K562 (cell line): Measurements from ENCODE around the gene GYG1. TPM values are rescaled to one million over a fixed set of nuclear protein-coding genes. Genes with fewer than 3 reads are reported as not detected.

Experiments
- ATAC-seq: fragments of 200-7000 bp; cut with Tn5 transposase; 3 replicates; pipeline ENCODE4 v1.9.1; 2020; ENCODE audit warnings: moderate library complexity
- BruUV-seq: library from RNA; stranded (reverse); fragments of 400-500 nt; replicated peaks from 2 replicates; lab custom pipeline; 2021; lab: Mats Ljungman, UMichigan
- CTCF ChIA-PET: fragments of 300-600 bp; formaldehyde crosslinking; extraction: SDS; loops from one replicate; lab custom pipeline; 2021; ENCODE audit warnings: low intra/inter-chr PET ratio; lab: Yijun Ruan, JAX
- POLR2A ChIA-PET: fragments of 300-600, 350-650 bp; sonication (Branson Sonifier 250); formaldehyde crosslinking; extraction: SDS; loops from one replicate; lab custom pipeline; 2021; ENCODE audit warnings: antibody characterized with exemption, inconsistent platforms; lab: Yijun Ruan, JAX
- DNase-seq, 4 experiments: peaks; one replicate each; pipeline versions ENCODE4 v3.0.0 to v3.0.0-alpha.2; 2011 to 2018; ENCODE audit warnings: low spot score in 3 of 4, mixed read lengths in 3 of 4; ENCODE audit errors: extremely low read depth in 1 of 4
- FAIRE-seq: peaks from 2 replicates; lab custom pipeline; 2011; peaks lifted over from hg19 to GRCh38; lab: Jason Lieb, UNC
- H2AFZ ChIP-seq: 2 replicates; pipeline ENCODE4 v1.6.0; 2011; ENCODE audit warnings: low read depth, low read length, control low read depth, inconsistent platforms
- H3K27ac ChIP-seq: fragments of 200-600 bp; 3 replicates; pipeline ENCODE4 v1.8.0; 2011; ENCODE audit warnings: low read depth, mild to moderate bottlenecking, control low read depth, inconsistent platforms, low read length, moderate library complexity, mixed read lengths; ENCODE audit errors: extremely low read depth
- H3K27me3 ChIP-seq, 2 experiments: fragments of 300-600 bp in 1 of 2; 2 replicates in 1 of 2; 3 replicates in 1 of 2; pipeline versions ENCODE4 v1.6.0 to v1.8.0; 2011; ENCODE audit warnings: inconsistent platforms in 2 of 2, low read length in 2 of 2, mild to moderate bottlenecking in 1 of 2, mixed read lengths in 1 of 2, moderate library complexity in 1 of 2; ENCODE audit not compliant: control insufficient read depth in 2 of 2, insufficient read depth in 2 of 2
- H3K36me3 ChIP-seq: fragments of 300-600 bp; 3 replicates; pipeline ENCODE4 v1.8.0; 2011; ENCODE audit warnings: mild to moderate bottlenecking, low read length, inconsistent platforms; ENCODE audit not compliant: control insufficient read depth, insufficient read depth
- H3K4me1 ChIP-seq, 2 experiments: fragments of 200-600 bp in 1 of 2; replicated peaks in 1 of 2; 2 replicates in 1 of 2; 3 replicates in 1 of 2; pipeline versions ENCODE4 v1.5.1 to v1.8.0; 2011; ENCODE audit warnings: inconsistent platforms in 2 of 2, low read length in 2 of 2, mild to moderate bottlenecking in 1 of 2, mixed read lengths in 1 of 2, moderate library complexity in 1 of 2; ENCODE audit not compliant: control insufficient read depth in 2 of 2, insufficient read depth in 2 of 2
- H3K4me2 ChIP-seq: 2 replicates; pipeline ENCODE4 v1.6.1; 2011; ENCODE audit warnings: low read length, control low read depth, inconsistent platforms, mixed read lengths; ENCODE audit not compliant: insufficient read depth
- H3K4me3 ChIP-seq: fragments of 200-600 bp; sonication (generic), shearing (Covaris generic); 2 replicates; pipeline ENCODE4 v1.5.1; 2016; ENCODE audit warnings: control low read depth, inconsistent platforms
- H3K79me2 ChIP-seq: fragments of 200-600 bp; 3 replicates; pipeline ENCODE4 v1.8.0; 2011; ENCODE audit warnings: low read length, inconsistent platforms; ENCODE audit not compliant: control insufficient read depth, insufficient read depth
- H3K9ac ChIP-seq, 2 experiments: 2 replicates each; pipeline versions ENCODE4 v1.6.0 to v1.6.1; 2011; ENCODE audit warnings: low read depth in 2 of 2, low read length in 2 of 2, control low read depth in 1 of 2, inconsistent platforms in 1 of 2, mild to moderate bottlenecking in 1 of 2, mixed read lengths in 1 of 2; ENCODE audit not compliant: insufficient read depth in 1 of 2
- H3K9me1 ChIP-seq: one replicate; pipeline ENCODE4 v1.6.0; 2011; ENCODE audit warnings: inconsistent platforms, mild to moderate bottlenecking, low read length, moderate library complexity; ENCODE audit not compliant: control insufficient read depth, insufficient read depth
- H3K9me3 ChIP-seq: replicated peaks from 2 replicates; pipeline ENCODE4 v1.5.1; 2011; ENCODE audit warnings: low read depth, low read length, inconsistent platforms; ENCODE audit not compliant: control insufficient read depth, insufficient read depth
- H4K20me1 ChIP-seq: replicated peaks from 2 replicates; pipeline ENCODE4 v1.6.1; 2011; ENCODE audit warnings: low read length, inconsistent platforms, mixed read lengths; ENCODE audit not compliant: control insufficient read depth, insufficient read depth
- CCNT2 ChIP-seq: IDR thresholded peaks from 2 replicates; pipeline ENCODE4 v1.6.1; 2011; ENCODE audit warnings: borderline replicate concordance, low read depth, mild to moderate bottlenecking, moderate library complexity, mixed read lengths, low read length; ENCODE audit not compliant: insufficient read length; ENCODE audit errors: extremely low read depth
- GABPA ChIP-seq: fragments of 200-800 bp; sonication (Bioruptor generic); conservative IDR thresholded peaks from 2 replicates; pipeline ENCODE4 v1.6.1; 2016; ENCODE audit warnings: low read depth, missing genetic modification characterization, missing compliant biosample characterization
- SMAD4 ChIP-seq: fragments of 250-450 bp; sonication (Bioruptor Pico); conservative IDR thresholded peaks from 2 replicates; pipeline ENCODE4 v1.8.0; 2021; ENCODE audit warnings: inconsistent platforms, mild to moderate bottlenecking, moderate library complexity
- UBTF ChIP-seq, 2 experiments: IDR thresholded peaks; 2 replicates each; pipeline ENCODE4 v1.6.1; 2012; ENCODE audit warnings: improper control_type of control experiment in 2 of 2, low read depth in 2 of 2, low read length in 2 of 2, borderline replicate concordance in 1 of 2
- WGBS: fragments of 100-300 bp; shearing (Covaris generic); methylation state at CpG from one replicate; pipeline ENCODE4 v1.1.6; 2016; ENCODE audit warnings: low coverage, mixed read lengths; ENCODE audit not compliant: insufficient coverage; ENCODE audit errors: missing lambda C conversion rate; 5-methylcytosine and 5-hydroxymethylcytosine counted together
- in situ Hi-C: fragments of 300-500 bp; cut with MboI; formaldehyde crosslinking; loops from 4 replicates; pipeline ENCODE4 v1.15.0; 2018; ENCODE audit warnings: inconsistent platforms, mixed read lengths
- intact Hi-C: fragments of 100-400 bp; cut with micrococcal nuclease; formaldehyde crosslinking; loops from 2 replicates; pipeline ENCODE4 v1.14.2; 2022
- polyA plus RNA-seq, 8 experiments: library from polyadenylated mRNA; depleted of rRNA in 4 of 8; stranded (reverse) in 5 of 8; unstranded in 3 of 8; fragments of >200 nt; fragmentation: Nextera tagmentation in 2 of 8; fragmentation: Illumina TruSeq in 1 of 8; extraction: Ambion mirVana in 2 of 8; extraction: Trizol in 1 of 8; gene quantifications; 2 replicates each; pipeline versions ENCODE4 v1.2.1 to v1.2.3, GENCODE V29; 2011 to 2014; ENCODE audit warnings: inconsistent platforms in 1 of 8, missing spikeins in 1 of 8
- total RNA-seq, 7 experiments: library from RNA; depleted of rRNA in 6 of 7; stranded (reverse); fragments of >200 nt in 6 of 7; fragmentation: Illumina TruSeq in 2 of 7; extraction: Trizol in 2 of 7; gene quantifications; 2 replicates each; pipeline versions ENCODE4 v1.2.1 to v1.2.3, GENCODE V29; 2011 to 2021; ENCODE audit warnings: low replicate concordance in 1 of 7
- TF ChIP-seq, protein P1 (sequence below): fragments of 250-450 bp; sonication (Bioruptor Pico); IDR thresholded peaks from 2 replicates; pipeline ENCODE4 v1.9.0; 2021; ENCODE audit warnings: mild to moderate bottlenecking

GYG1 gene
- total and polyA plus RNA-seq, 9 of the 15 experiments (the other 6 are each of a cell fraction or from before 2014, with no cell fraction given), result 14.6 to 38.4 (median 24.6) TPM

DNA sequence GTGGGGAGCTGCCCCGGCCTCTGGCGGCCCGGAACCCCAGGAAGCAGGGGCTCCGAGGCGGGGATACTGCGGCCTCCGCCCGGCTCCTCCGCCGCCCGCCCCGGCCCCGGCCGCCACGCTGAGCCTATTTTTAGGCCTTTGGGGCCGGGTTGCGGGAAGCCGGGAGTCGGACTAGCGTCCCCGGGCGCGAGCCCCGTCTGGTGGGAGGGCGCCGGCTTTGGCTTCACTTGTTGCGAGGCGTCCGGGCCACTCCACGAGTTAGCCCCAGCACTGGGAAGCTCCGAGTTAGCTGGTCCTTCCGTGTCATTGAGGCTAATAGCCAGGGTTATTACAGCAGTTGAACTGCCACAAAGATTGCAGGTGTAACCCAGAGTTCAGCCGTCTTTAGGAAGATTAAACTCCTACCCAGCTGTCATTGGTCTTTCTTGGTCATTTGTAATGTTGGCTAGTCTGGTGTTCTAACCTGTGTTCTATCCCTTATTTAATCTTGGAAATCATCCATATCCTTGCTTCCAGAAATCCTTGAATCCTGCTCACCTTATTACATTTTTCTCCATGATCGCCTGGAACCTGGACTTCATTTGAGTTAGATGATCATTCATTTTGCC is 791 bp downstream of the GYG1 start:
- H3K79me2 ChIP-seq, result peaks cover 7% of the 10 kb centered on the region; the same call in 2 of the 3 replicates
- H4K20me1 ChIP-seq, result no peaks in the 10 kb centered on the region
- H3K27ac ChIP-seq, result peak overlapping the region; percentile 67; the same call in 2 of the 3 replicates
- peak in 2 of 4 experiments; percentile 54 to 55 for DNase-seq
- peaks cover 1 to 3% of the 10 kb centered on the region in 2 experiments; a peak in 3 of 5 replicates for H3K27me3 ChIP-seq
- BruUV-seq, result no TSS peak
- H3K9me3 ChIP-seq, result no peaks in the 10 kb centered on the region
- H3K9ac ChIP-seq, result peak overlapping the region; percentile 61 to 94
- peak overlapping the region; percentile 95 for H2AFZ ChIP-seq
- intact Hi-C loops, result loop anchor here (5.0 kb wide), 1 partner anchor 95 kb away; the partner anchor contains the start of gene HLTF
- H3K4me2 ChIP-seq, result peak overlapping the region; percentile 68
- peaks cover 6 to 13% of the 10 kb centered on the region in 2 experiments; a peak in 4 of 5 replicates for H3K4me1 ChIP-seq
- FAIRE-seq, result peak; percentile 48
- no peaks in the 10 kb centered on the region for H3K9me1 ChIP-seq
- peak overlapping the region; percentile 86 for H3K4me3 ChIP-seq
- peak; percentile 14 for TF ChIP-seq CCNT2
- TF ChIP-seq UBTF (IDR thresholded peaks at IDR 0.05; ENCODE audit: borderline replicate concordance in 1 of 2, low read depth in 2 of 2, low read length in 2 of 2), result peak; percentile 32 to 74; a peak in 2 of 4 replicates
- TF ChIP-seq SMAD4, result peak; percentile 13; the same call in 1 of the 2 replicates
- TF ChIP-seq, protein P1, sequence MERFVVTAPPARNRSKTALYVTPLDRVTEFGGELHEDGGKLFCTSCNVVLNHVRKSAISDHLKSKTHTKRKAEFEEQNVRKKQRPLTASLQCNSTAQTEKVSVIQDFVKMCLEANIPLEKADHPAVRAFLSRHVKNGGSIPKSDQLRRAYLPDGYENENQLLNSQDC, result no peak
- peak; percentile 21; the same call in 1 of the 2 replicates for TF ChIP-seq GABPA (tag)
- 3% methylated on average over 19 of the region's 34 CpGs for WGBS
- ChIA-PET CTCF (interaction anchor here (1.5 kb wide), 1 partner anchor 281 kb away, joined by 6 read pairs; no protein-coding TSS in a partner anchor), POLR2A (interaction anchor here (0.7 to 2.0 kb wide), 6 partner anchors 9 to 94 kb away, joined by 3 to 7 read pairs (median 3); no protein-coding TSS in a partner anchor)
- in situ Hi-C loops, result no loop called here
- peak; percentile 68 for ATAC-seq
- peaks cover 21% of the 10 kb centered on the region; the same call in 2 of the 3 replicates for H3K36me3 ChIP-seq
